Spleen (tissue), 11 donors: Measurements from ENCODE around the gene USB1. TPM values are rescaled to one million over a fixed set of nuclear protein-coding genes. Genes with fewer than 3 reads are reported as not detected.

ENCODE experiments used
- DNase-seq: peaks from one replicate; pipeline ENCODE4 v3.0.0-alpha.2; 2020
- H3K27ac ChIP-seq, 8 donors: fragments of 200-600 bp; sonication (generic) in 7 of 8; 1 replicate in 4 of 8; 2 replicates in 4 of 8; pipeline versions ENCODE4 v1.5.0 to v1.8.0; 2016 to 2021; ENCODE audit warnings: inconsistent platforms in 4 of 8, mild to moderate bottlenecking in 4 of 8, moderate library complexity in 1 of 8
- H3K27me3 ChIP-seq, 7 donors: fragments of 200-600 bp; sonication (generic) in 6 of 7; replicated peaks in 1 of 7; 1 replicate in 4 of 7; 2 replicates in 3 of 7; pipeline versions ENCODE4 v1.5.0 to v1.8.0; 2016 to 2021; ENCODE audit warnings: inconsistent platforms in 3 of 7, mild to moderate bottlenecking in 1 of 7
- H3K36me3 ChIP-seq, 6 donors: fragments of 200-600 bp; sonication (generic) in 5 of 6; 1 replicate in 4 of 6; 2 replicates in 2 of 6; pipeline versions ENCODE4 v1.5.0 to v1.8.0; 2016 to 2021; ENCODE audit warnings: inconsistent platforms in 2 of 6
- H3K4me1 ChIP-seq, 6 donors: fragments of 200-600 bp; sonication (generic) in 5 of 6; 1 replicate in 3 of 6; 2 replicates in 3 of 6; pipeline versions ENCODE4 v1.5.0 to v1.8.0; 2016 to 2021; ENCODE audit warnings: inconsistent platforms in 3 of 6
- H3K4me3 ChIP-seq, 8 donors: fragments of 200-600 bp; sonication (generic) in 7 of 8; 1 replicate in 4 of 8; 2 replicates in 4 of 8; pipeline versions ENCODE4 v1.5.0 to v1.8.0; 2016 to 2021; ENCODE audit warnings: inconsistent platforms in 4 of 8, mild to moderate bottlenecking in 4 of 8, moderate library complexity in 2 of 8
- H3K9me3 ChIP-seq, 8 donors: fragments of 200-600 bp; sonication (generic) in 7 of 8; 1 replicate in 4 of 8; 2 replicates in 4 of 8; pipeline versions ENCODE4 v1.5.0 to v1.8.0; 2016 to 2021; ENCODE audit warnings: inconsistent platforms in 4 of 8
- CTCF ChIP-seq, 11 experiments: fragments of 200-600 bp in 7 of 11; fragments of 450-650 bp in 4 of 11; sonication (generic) in 4 of 11; IDR thresholded peaks in 8 of 11; conservative IDR thresholded peaks in 3 of 11; 1 replicate in 7 of 11; 2 replicates in 4 of 11; pipeline versions ENCODE4 v1.4.0 to v1.8.0; 2016 to 2021; ENCODE audit warnings: antibody characterized with exemption in 11 of 11, inconsistent platforms in 4 of 11, mild to moderate bottlenecking in 1 of 11
- POLR2A ChIP-seq, 3 donors: fragments of 450-650 bp; IDR thresholded peaks; one replicate each; pipeline ENCODE4 v1.5.1; 2017; ENCODE audit warnings: antibody characterized with exemption in 3 of 3, mild to moderate bottlenecking in 1 of 3
- POLR2AphosphoS5 ChIP-seq, 3 donors: sonication (generic); formaldehyde crosslinking; IDR thresholded peaks; one replicate each; pipeline ENCODE4 v1.5.1; 2017; ENCODE audit warnings: antibody characterized with exemption in 3 of 3
- WGBS, 5 donors: extraction: QIAGEN DNeasy Blood & Tissue Kit in 3 of 5; methylation state at CpG; one replicate each; pipeline versions ENCODE4 v1.1.5 to v1.1.7; 2013 to 2018; 5-methylcytosine and 5-hydroxymethylcytosine counted together
- intact Hi-C: fragments of 100-400 bp; cut with DNase I; formaldehyde crosslinking; loops from one replicate; pipeline ENCODE4 v1.15.0; 2023; ENCODE audit warnings: low total_unique reads
- polyA plus RNA-seq, 3 donors: library from polyadenylated mRNA; stranded (reverse); fragments of 200-250 nt; gene quantifications; one replicate each; pipeline ENCODE4 v1.2.1, GENCODE V29; 2013
- total RNA-seq, 7 donors: library from RNA; depleted of rRNA in 3 of 7; stranded (reverse); fragments of >200 nt in 3 of 7; fragmentation: NEBNext Ultra II Directional in 4 of 7; extraction: Animal tissue kit (Norgen Biotek cat#: 25700) in 4 of 7; gene quantifications; one replicate each; pipeline versions ENCODE4 v1.1.0 to v1.2.1, GENCODE V29; 2016 to 2021
- donor health status: healthy with polysubstance abuse.
- donor health status: DM: no; HTN: no; CAD: no; lungs with moderate emphysema.
- donor health status: DM: no; HTN: no; CAD: no.
- donor health status: Bipolar disorder and iron deficiency.
- donor health status: healthy.
- donor health status: DM: no; HTN: no; CAD: no.
- donor health status: DM: yes; HTN: yes; CAD: no.

Gene USB1
- total and polyA plus RNA-seq, 10 donors = 17.7 to 78.4 (median 46.9) TPM

- TF ChIP-seq CTCF (IDR thresholded peaks at IDR 0.05 in 8 of 11, conservative IDR thresholded peaks at IDR 0.05 in 3 of 11) (no peak), POLR2AphosphoS5 (IDR thresholded peaks at IDR 0.05) (no peak), POLR2A (IDR thresholded peaks at IDR 0.05) (no peak)
- intact Hi-C loops = no loop called here
- Histone ChIP-seq H3K4me1 (peaks cover 5 to 24% (median 18%) of the 10 kb centered on the region in 6 donors), H3K27ac (no peak overlapping the region), H3K4me3 (no peak overlapping the region), H3K9me3 (no peaks in the 10 kb centered on the region), H3K27me3 (peaks cover 0 to 24% (median 0%) of the 10 kb centered on the region in 7 donors), H3K36me3 (no peaks in the 10 kb centered on the region)
- DNase-seq = peak; percentile 29
- WGBS, 5 donors = 87 to 93% (median 91%) methylated on average over 7 of the region's 7 CpGs
Observed at GRCh38 chr16:57981636-57982035, 19.6 kb upstream of the USB1 start.

- Histone ChIP-seq H3K27ac (no peak overlapping the region), H3K27me3 (peaks cover 0 to 24% (median 0%) of the 10 kb centered on the region in 7 donors), H3K4me3 (no peak overlapping the region), H3K4me1 (peaks cover 5 to 24% (median 18%) of the 10 kb centered on the region in 6 donors), H3K9me3 (no peaks in the 10 kb centered on the region), H3K36me3 (no peaks in the 10 kb centered on the region)
- WGBS, 5 donors = 83 to 93% (median 88%) methylated on average over 5 of the region's 5 CpGs
- TF ChIP-seq POLR2A (IDR thresholded peaks at IDR 0.05) = no peak
- intact Hi-C loops = no loop called here
- DNase-seq = peak; percentile 17
Observed at GRCh38 chr16:57982385-57982784, 18.8 kb upstream of the USB1 start.

GRCh38 chr16:57984443-57985203 lies 16.6 kb upstream of the USB1 start:
- H3K4me3 ChIP-seq = peak overlapping the region; percentile 36 to 74 (median 56)
- intact Hi-C loops = no loop called here
- H3K9me3 ChIP-seq = no peaks in the 10 kb centered on the region
- TF ChIP-seq POLR2A (IDR thresholded peaks at IDR 0.05) (no peak), CTCF (IDR thresholded peaks at IDR 0.05 in 8 of 11, conservative IDR thresholded peaks at IDR 0.05 in 3 of 11) (peak in 1 of 11 experiments; percentile 9), POLR2AphosphoS5 (IDR thresholded peaks at IDR 0.05) (peak; percentile 11 to 65 (median 42))
- peak overlapping the region in 4 of 8 donors; percentile 49 to 65 (median 60) for H3K27ac ChIP-seq
- peaks cover 5 to 24% (median 18%) of the 10 kb centered on the region in 6 donors for H3K4me1 ChIP-seq
- H3K36me3 ChIP-seq = no peaks in the 10 kb centered on the region
- peak; percentile 95 for DNase-seq
- WGBS, 5 donors = 8 to 19% (median 11%) methylated on average over 28 to 64 of the region's 64 CpGs
- H3K27me3 ChIP-seq = peaks cover 0 to 24% (median 0%) of the 10 kb centered on the region in 7 donors

GRCh38 chr16:57985204-57986181 lies 15.7 kb upstream of the USB1 start:
- H3K27me3 ChIP-seq = peaks cover 0 to 24% (median 0%) of the 10 kb centered on the region in 7 donors
- H3K9me3 ChIP-seq = no peaks in the 10 kb centered on the region
- peak overlapping the region in 4 of 8 donors; percentile 49 to 65 (median 60) for H3K27ac ChIP-seq
- peak overlapping the region; percentile 36 to 74 (median 56) for H3K4me3 ChIP-seq
- no peaks in the 10 kb centered on the region for H3K36me3 ChIP-seq
- DNase-seq = peak; percentile 75
- TF ChIP-seq POLR2AphosphoS5 (IDR thresholded peaks at IDR 0.05) = no peak
- no peak for TF ChIP-seq CTCF (IDR thresholded peaks at IDR 0.05 in 8 of 11, conservative IDR thresholded peaks at IDR 0.05 in 3 of 11)
- peaks cover 5 to 24% (median 18%) of the 10 kb centered on the region in 6 donors for H3K4me1 ChIP-seq
- WGBS, 5 donors = 22 to 45% (median 29%) methylated on average over 35 to 62 of the region's 62 CpGs
- intact Hi-C loops = no loop called here
